ENCODE measurements around the gene RNF166. TPM values are rescaled to one million over a fixed set of nuclear protein-coding genes. Genes with fewer than 3 reads are reported as not detected.

Gene RNF166
- total and polyA plus RNA-seq, 2 donors from 2014 or later = 16.3 to 31.4 TPM

- no peaks in the 10 kb centered on the region for H3K9me3 ChIP-seq (ENCODE audit: control insufficient read depth in 2 of 3, insufficient read depth in 1 of 3, low read length in 3 of 3)
- FAIRE-seq (no peak), DNase-seq (no peak)
- intact Hi-C loops (cut with DNase I) = no loop called here
- no peaks in the 10 kb centered on the region for H3K27me3 ChIP-seq (ENCODE audit: control insufficient read depth, insufficient read depth, low read length)
- peaks cover 0 to 34% (median 7%) of the 10 kb centered on the region in 3 donors for H3K4me1 ChIP-seq (ENCODE audit: control insufficient read depth in 2 of 3, insufficient read depth in 2 of 3, low read depth in 1 of 3, low read length in 3 of 3)
- peaks cover 0 to 3% (median 1%) of the 10 kb centered on the region in 3 donors for H3K36me3 ChIP-seq (ENCODE audit: control insufficient read depth in 2 of 3, insufficient read depth in 3 of 3, low read length in 3 of 3)
- TF ChIP-seq CTCF (IDR thresholded peaks at IDR 0.05; ENCODE audit: borderline replicate concordance, extremely low read depth, insufficient read depth) = no peak
- H3K4me3 ChIP-seq (ENCODE audit: low read length in 3 of 3) = peak overlapping the region; percentile 53 to 69 (median 53)
- H3K9ac ChIP-seq (ENCODE audit: low read length in 3 of 3) = peak overlapping the region in 2 of 3 donors; percentile 27 to 48
- H3K27ac ChIP-seq (ENCODE audit: low read depth in 2 of 2, low read length in 2 of 2) = no peak overlapping the region
Observed at GRCh38 chr16:88705076-88705684, 1.0 kb downstream of the RNF166 start.

- DNase-seq (no peak), FAIRE-seq (no peak)
- Histone ChIP-seq H3K4me1 (ENCODE audit: control insufficient read depth in 2 of 3, insufficient read depth in 2 of 3, low read depth in 1 of 3, low read length in 3 of 3) (peaks cover 0 to 40% (median 7%) of the 10 kb centered on the region in 3 donors), H3K36me3 (ENCODE audit: control insufficient read depth in 2 of 3, insufficient read depth in 3 of 3, low read length in 3 of 3) (peaks cover 0 to 4% (median 3%) of the 10 kb centered on the region in 3 donors), H3K27ac (ENCODE audit: low read depth in 2 of 2, low read length in 2 of 2) (peak overlapping the region; percentile 22 to 59), H3K9ac (ENCODE audit: low read length in 3 of 3) (no peak overlapping the region), H3K27me3 (ENCODE audit: control insufficient read depth, insufficient read depth, low read length) (no peaks in the 10 kb centered on the region), H3K4me3 (ENCODE audit: low read length in 3 of 3) (peak overlapping the region in 1 of 3 donors; percentile 13), H3K9me3 (ENCODE audit: control insufficient read depth in 2 of 3, insufficient read depth in 1 of 3, low read length in 3 of 3) (no peaks in the 10 kb centered on the region)
- intact Hi-C loops (cut with DNase I) = no loop called here
- no peak for TF ChIP-seq CTCF (IDR thresholded peaks at IDR 0.05; ENCODE audit: borderline replicate concordance, extremely low read depth, insufficient read depth)
Observed at GRCh38 chr16:88703486-88704309, 2.5 kb downstream of the RNF166 start.

GRCh38 chr16:88702371-88703210 is 3.6 kb downstream of the RNF166 start:
- no peak for TF ChIP-seq CTCF (IDR thresholded peaks at IDR 0.05; ENCODE audit: borderline replicate concordance, extremely low read depth, insufficient read depth)
- peaks cover 0 to 40% (median 7%) of the 10 kb centered on the region in 3 donors for H3K4me1 ChIP-seq (ENCODE audit: control insufficient read depth in 2 of 3, insufficient read depth in 2 of 3, low read depth in 1 of 3, low read length in 3 of 3)
- H3K36me3 ChIP-seq (ENCODE audit: control insufficient read depth in 2 of 3, insufficient read depth in 3 of 3, low read length in 3 of 3) = peaks cover 0 to 4% (median 3%) of the 10 kb centered on the region in 3 donors
- peak overlapping the region in 1 of 3 donors; percentile 13 for H3K4me3 ChIP-seq (ENCODE audit: low read length in 3 of 3)
- intact Hi-C loops (cut with DNase I) = no loop called here
- H3K27ac ChIP-seq (ENCODE audit: low read depth in 2 of 2, low read length in 2 of 2) = peak overlapping the region in 1 of 2 donors; percentile 59
- FAIRE-seq (no peak), DNase-seq (no peak)
- no peaks in the 10 kb centered on the region for H3K27me3 ChIP-seq (ENCODE audit: control insufficient read depth, insufficient read depth, low read length)
- H3K9ac ChIP-seq (ENCODE audit: low read length in 3 of 3) = no peak overlapping the region
- H3K9me3 ChIP-seq (ENCODE audit: control insufficient read depth in 2 of 3, insufficient read depth in 1 of 3, low read length in 3 of 3) = no peaks in the 10 kb centered on the region
